22Rv1 (cell line): ENCODE results near the gene PSMD14.

Experiments used
- ZFX ChIP-seq: fragments of 450-650 bp; IDR thresholded peaks from 2 replicates; pipeline ENCODE4 v1.6.1; 2017; ENCODE audit warnings: antibody characterized with exemption, borderline replicate concordance
- TF ChIP-seq, protein P1 (sequence below): fragments of 450-650 bp; IDR thresholded peaks from 2 replicates; pipeline ENCODE4 v1.5.1; 2017; ENCODE audit warnings: mild to moderate bottlenecking

DNA sequence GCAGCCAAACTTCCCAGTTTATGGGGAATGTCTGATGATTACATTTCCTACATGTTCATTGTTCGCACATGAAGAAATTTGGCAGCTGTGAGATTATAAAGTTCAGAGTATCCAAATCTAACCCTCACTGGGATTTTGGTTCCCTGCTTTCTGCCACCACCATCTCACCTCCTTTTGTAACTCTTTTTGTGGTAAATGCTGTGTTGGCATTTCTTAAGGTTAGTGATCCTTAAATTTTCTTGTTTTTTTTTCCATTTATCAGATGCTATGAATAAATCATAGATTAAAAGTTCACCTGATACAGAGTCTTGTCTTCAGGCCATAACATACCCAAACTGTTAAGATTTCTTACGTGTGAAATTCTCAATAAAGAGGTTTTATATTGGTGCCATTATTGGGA, 99.4 kb downstream of the PSMD14 start:
- TF ChIP-seq, protein P1, sequence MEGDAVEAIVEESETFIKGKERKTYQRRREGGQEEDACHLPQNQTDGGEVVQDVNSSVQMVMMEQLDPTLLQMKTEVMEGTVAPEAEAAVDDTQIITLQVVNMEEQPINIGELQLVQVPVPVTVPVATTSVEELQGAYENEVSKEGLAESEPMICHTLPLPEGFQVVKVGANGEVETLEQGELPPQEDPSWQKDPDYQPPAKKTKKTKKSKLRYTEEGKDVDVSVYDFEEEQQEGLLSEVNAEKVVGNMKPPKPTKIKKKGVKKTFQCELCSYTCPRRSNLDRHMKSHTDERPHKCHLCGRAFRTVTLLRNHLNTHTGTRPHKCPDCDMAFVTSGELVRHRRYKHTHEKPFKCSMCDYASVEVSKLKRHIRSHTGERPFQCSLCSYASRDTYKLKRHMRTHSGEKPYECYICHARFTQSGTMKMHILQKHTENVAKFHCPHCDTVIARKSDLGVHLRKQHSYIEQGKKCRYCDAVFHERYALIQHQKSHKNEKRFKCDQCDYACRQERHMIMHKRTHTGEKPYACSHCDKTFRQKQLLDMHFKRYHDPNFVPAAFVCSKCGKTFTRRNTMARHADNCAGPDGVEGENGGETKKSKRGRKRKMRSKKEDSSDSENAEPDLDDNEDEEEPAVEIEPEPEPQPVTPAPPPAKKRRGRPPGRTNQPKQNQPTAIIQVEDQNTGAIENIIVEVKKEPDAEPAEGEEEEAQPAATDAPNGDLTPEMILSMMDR, result no peak
- no peak for TF ChIP-seq ZFX
